ENCODE results near the gene TRPV2.

TRPV2 gene

DNA sequence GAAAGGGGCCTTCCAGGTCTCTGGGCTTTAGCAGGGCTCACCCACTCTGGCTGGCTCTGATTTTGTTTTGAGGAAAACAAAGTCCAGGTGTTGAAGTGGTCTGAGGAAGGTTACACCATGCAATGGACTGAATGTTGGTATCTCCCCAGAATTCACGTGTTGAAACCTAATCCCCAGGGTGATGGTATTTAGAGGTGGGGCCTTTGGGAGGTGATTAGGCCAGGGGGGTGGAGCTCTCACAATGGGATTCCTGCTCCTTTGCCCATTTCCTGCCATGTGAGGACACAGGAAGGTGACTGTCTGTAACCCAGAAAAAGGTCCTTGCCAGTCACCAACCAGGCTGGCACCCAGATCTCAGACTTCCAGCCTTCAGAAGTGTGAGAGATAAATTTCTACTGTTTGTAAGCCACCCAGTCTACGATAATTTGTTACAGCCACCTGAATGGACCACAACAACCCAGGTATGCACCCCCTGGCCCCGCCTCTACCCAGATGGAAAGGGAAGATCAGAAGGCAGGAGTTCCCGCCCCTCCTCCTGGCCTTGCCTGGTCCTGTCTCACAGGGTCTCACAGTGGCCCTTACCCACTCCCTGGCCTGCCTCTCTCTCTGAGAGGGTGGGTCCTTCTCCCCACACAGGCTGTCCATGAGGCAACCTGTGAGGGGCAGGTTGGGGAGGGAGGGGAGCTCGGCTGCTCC lies 44.6 kb downstream of the TRPV2 start:
- no peak for DNase-seq

DNA sequence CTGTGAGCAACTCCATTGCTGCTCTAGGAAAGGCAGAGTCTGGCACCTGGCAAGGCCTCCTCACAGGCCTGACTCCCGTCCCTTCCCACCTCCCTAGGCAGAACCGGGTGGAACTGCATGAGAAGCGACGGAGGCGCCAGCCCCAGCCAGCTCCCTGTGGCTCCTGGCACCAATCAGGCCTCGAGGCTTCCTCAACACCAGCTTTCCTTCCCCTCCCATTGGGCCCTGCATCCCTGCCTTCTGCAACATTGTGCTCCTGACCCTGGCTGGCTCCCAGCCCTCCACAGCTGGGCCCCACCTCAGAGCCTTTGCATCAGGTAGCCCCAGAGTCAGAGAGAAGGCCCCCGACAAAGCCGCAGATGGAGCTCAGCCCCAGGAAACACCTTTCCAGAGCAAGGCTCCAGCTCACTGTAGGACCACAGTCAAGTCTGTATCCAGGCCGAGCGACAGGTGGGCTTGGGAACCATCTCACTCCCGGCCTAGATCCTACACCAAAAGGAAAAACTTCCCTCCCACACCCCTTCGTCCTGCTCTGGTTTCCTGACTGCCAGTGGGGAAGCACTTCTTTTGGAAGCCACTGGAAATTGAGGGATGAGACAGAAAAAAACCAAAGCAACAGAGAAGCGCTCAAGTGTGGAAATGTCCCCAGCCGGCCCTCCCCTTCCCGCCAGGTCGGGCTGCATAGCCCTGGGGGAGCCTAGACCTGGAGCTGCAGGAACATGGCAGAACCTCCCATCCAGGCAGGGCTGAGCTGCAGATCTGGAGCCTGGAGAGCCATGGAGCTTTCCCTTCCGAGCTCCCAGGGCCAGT lies 45.6 kb downstream of the TRPV2 start:
- DNase-seq, result no peak

DNA sequence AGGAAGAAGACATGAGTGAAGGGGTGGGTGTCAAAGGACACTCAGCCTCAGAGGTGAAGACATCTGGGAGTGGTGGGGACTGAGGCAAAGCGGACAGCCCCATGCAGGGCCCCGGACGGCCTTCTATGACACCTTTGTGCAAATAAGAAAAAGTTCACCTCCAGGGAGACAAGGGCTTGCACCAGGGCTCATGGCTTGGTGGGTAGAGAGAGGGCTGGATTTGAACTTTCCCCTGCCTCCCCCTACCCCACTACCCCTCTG lies 46.2 kb downstream of the TRPV2 start:
- DNase-seq, result no peak

DNA sequence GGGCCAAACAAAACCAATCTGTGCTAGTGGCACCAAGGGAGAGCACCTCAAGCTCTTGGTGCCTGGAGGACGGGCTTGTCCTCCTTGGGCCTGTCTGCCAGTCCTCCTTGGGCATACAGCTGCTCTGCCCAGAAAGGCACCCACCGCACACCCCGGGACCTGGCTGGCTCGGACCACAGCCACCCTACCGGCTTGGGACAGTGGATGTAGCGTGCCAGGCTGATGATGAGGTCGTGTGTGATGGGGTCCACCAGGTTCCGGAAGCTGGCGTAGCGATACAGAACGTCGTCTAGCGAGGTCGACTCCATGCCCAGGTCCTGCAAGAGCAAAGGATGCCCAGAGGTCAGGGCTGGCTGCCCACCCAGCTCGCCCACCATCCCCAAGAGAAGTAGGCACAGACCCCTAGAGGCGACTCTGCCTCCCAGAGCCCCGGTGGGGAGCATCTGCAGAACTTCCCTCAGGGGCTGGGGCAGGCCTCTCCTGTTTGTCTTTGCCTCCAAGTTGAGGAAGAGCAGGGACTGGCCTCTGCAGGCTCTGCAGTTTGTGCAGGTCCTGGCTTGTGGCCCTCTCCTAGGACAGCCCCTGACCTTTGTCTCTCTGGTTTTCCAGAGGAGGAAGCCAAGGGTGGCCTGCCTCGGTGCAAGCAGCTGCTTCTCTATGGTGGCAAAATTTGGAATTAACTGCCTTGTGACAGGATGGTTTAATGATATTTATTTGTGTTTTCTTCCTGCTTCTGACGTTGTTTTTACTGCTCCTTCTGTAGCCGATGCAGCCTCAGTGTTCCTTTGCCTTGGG lies 46.9 kb downstream of the TRPV2 start:
- no peak for DNase-seq

DNA sequence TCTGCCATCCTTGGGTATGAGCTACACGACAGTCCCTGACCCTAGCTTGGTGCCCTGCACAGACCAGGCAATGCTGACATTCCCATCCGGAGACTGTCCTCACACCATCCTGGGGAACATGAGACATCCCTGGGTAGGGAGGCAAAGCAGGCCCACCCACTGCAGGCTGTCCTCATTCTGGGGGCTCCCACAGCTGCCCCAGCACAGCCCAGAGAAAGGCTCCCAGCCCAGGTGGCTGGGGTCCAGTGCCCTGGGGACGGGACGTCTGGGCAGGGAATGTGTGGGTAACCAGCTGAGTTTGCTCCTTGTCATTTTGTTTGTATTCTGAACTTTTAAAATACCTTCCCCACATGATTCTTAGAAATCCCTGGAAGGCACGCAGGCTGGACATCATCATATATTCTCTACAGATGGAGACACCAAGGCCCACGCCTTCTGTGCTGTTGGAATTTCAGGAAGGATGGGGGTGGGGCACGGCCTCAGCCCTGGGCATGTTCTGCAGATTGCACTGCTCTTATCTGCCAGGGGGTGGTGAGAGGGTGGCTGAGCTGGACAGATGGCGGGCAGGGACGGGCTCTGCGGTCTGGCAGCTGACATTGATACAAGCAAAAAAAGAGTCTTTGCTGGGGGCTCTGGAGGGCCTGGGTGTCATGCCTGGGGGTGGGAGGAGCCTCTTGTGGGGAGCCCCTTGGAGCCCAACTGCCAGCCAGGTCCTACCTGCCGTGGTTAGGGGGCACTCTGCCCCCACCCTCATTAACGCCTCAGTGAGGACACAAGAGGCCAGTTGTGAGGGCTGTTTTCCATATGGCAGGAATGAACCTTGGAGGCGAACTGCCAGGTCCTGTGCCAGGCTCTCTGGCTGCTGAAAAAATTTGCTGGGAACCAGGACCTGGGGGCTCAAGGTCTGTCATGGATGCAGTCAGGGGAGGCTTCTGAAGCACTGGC lies 48.3 kb downstream of the TRPV2 start:
- DNase-seq, result peak; percentile 92 to 96

DNA sequence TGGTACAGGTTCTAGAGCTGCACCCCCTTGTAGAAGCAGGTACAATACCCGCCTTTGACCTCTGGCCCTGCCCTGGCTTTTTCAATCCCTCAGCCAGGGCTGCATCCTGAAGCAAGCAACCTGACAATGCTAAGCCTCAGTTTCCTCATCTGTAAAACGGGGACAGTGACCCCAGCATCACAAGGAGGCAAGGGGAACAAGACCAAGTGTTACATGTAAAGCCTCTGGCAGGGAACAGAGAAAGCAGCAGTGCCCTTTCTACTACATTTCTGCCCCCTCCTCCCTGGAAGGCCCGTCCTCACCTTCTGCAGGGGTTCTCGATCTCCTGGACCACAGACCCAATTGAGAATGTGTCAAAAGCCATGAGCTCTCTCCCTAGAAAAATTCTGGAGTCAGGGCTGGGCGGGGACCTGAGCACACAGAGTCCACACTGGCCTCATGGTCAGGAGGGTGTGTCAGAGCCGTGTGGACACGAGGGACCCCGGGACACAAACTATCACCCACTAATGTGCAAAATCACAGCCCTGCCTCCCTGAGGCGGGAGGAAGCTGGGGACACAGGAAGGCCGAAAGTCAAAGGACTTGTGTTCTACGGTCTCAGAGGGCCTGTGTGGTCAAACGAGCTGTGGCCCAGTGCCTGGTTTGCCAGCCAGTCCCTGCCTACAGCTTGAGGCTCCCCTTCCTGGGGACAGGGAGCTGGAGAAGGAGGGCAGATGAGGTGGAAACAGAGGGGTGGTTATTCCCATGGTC lies 49.1 kb downstream of the TRPV2 start:
- no peak for DNase-seq

DNA sequence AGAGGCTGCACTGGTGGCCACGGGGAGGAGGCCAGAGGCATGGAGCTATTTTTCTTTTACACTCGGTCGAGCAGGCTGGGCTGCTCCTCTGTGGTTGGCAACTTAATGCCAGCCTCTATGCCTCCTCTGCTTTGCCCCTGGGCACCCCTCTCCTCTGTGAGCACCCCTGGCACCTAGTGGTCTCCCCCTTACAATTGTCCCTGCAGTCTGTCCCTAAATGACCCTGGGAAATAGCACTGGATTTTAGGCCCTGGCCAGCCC lies 49.6 kb downstream of the TRPV2 start:
- DNase-seq, result no peak

DNA sequence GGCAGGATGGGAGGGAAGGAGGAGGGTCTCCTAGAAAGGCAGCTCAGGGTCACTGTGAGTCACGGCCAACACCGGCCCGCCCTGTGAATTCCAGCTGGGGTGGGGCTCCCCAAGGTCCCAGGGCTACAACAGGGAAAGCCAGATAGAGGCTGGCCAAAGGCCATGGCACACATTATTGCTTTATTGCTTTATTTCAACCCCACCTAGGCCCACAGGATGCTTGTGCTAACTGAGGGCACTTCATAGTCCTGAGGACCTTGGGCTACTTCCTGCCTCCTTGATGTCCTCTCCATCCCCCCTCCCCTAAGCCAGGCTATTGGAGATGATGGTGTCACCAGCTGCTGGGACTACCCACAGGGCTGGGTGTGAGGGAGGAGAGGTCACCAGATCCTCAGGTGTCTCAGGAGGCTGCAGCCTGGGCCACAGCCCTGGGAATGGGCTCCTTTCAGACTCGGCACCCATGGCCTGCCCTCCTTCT lies 50.5 kb downstream of the TRPV2 start:
- DNase-seq, result no peak

DNA sequence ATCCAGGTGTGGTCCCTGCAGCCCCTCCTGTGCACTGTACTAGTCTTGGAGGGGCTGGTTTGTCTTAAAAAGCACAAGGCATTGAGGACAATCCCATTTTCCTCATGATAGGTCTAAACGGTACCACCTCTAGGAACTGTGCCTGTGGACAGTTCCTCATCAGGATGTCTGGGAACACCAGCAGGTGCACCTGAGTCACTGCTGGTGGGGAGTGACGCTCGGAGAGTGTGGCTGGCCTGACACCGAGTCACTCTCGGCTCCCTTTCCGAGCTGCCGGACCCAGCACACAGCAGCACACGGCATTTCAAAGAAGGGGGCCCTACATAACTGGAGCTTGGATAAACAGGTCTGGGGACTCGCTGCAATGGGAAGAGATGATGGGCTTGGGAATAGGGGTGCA lies 51.0 kb downstream of the TRPV2 start:
- DNase-seq, result no peak

DNA sequence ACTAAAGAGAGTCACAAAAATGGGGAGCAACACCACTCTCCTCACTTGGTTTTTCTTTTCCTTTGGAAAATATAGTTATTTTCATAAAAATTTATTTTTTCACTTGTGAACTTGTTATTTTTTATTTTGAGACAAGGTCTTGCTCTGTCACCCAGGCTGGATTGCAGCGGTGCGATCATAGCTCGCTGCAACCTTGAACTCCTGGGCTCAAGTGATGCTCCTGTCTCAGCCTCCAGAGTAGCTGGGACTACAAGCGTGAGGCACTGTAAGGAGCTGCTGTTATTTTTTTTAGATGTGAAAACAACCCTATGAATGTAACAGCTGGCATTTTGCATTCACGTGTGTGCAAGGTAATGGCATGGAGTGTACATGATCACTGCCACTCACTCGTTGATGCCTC lies 51.7 kb downstream of the TRPV2 start:
- no peak for DNase-seq

DNA sequence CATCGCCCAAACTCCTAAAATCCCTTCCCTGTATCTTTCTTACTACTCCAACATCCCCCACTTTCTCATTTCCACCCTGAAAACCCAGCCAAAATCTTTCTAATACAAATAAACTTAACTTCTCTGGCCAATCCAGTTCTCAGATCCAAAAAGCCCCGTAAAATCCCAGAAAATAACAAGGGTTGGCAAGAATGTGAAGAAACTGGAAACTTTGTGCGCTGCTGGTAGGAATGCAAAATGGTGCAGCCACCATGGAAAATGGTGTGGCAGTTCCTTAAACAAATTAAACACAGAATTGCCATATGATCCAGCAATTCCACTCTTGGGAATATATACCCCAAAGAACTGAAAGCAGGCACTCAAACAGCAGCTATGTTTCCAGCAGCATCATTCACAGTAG lies 52.5 kb downstream of the TRPV2 start:
- DNase-seq, result no peak

DNA sequence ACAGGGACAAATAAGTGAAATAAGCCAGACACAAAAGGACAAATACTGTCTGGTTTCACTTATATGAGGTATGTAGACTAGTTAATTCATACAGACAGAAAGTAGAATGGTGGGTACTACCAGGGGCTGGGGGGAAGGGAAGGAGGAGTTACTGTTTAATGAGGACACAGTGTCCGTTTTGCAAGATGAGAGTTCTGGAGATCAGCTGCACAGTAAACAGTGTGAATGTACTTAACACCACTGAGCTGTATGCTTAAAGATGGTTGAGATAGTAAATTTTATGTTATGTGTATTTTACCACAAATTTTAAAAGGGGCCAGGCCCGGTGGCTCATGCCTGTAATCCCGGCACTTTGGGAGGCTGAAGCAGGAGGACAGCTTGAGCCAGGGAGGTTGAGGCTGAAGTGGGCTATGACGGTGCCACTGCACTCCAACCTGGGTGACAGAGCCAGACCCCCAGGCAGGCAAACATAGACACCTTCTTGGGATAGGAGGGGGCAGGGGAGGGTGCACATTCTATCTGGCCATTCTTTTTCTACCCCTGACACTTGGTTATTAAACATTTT lies 53.1 kb downstream of the TRPV2 start:
- DNase-seq, result no peak

DNA sequence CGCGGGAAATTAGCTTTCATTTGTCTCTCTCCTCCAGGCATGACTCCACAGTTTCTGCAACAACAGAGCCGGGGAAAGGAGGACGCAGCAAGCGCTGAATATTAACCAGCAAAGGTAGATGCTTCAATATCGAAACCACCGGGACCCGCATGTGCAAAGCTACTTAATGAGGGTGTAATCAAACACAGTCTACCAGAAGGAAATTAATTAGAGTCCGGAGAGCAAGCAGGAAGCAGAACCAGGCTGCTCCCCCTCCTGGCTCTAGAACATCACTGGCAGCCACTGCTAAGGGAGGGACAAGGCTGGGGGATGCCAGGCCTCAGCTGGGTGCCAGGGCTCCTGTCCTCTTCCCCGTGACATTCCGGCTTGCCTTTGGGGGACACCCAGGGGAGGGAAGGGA lies 54.9 kb downstream of the TRPV2 start:
- no peak for DNase-seq

DNA sequence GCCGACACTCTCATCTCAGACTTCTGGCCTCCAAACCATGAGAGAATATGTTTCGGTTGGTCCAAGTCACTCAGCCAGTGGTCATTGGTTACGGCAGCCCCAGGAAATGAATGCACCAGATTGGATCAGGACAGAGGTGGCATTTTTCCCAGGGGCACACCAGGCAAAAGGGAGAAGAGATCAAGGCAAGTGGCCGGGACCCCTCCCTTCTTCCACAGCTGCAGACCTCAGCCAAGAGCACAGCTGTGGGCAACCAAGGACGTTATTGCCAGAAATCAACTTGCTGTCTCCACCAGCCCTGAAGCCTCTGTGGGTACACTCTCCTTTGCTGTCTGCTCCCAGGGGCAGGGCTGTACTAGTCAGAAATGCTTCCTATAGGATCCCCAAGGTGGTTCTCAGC lies 55.9 kb downstream of the TRPV2 start:
- no peak for DNase-seq

DNA sequence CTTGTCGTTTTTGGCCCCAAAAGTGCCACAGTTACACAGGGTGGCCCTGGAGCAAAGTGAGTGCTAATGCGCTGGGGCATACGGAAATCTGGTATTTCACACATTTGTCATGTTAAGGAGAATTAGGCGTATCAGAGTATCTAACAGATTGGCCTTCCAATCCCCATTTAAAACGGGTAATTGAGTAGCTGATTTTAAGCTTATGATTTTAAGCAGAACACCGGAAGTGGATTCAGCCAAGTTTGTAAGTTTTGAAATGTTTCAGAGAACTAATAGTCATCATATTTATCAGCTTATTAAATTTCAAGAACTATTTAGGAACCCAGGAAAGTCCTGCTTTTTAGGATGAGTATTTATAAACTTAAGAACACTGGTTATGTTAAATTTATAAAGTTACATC lies 57.2 kb downstream of the TRPV2 start:
- DNase-seq, result no peak

DNA sequence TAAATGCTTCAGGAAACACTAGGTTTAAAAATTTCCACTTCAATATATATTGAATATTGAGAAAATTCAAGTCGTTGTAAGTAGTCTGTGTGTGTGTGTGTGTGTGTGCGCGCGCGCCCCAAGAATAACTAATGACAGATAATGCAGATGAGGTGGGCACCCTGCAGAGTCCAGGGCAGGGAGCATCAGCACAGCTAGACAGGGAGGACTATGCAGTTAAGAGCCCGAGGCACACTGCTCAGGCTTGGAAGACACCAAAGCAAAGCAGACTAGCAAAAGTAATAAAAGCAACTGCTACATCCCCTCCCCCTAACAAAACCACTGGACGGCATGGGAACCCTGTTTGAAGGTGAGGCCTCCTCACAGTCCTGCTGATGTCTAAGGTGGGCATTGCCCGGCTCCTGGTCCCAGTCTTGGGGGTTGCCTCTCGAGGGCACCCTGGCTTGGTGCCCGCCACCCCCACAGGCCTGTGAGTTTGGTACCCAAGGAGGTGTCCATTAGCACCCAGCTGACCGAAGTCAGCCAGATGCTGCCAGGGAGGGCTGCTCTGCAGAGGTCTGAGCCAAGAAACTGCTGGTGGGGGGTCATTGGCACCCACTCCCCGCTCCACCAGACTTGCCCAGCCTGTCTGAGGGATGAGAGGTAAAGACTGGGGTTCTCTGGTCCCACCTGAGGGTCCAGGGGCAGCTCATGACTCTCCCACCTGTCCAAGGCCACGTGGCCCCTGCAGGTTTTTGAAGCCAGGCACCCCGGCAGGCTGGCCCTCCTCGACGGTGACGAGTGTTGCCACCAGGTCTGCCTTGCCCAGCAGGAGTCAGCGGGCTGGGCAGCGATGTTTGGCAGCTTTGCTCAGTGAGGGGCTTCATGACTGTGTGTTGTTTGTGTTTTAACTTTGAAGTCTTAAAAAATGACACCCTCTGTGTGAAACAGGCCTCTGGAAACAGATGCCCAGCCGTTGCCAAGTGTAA lies 58.0 kb downstream of the TRPV2 start:
- DNase-seq, result no peak

DNA sequence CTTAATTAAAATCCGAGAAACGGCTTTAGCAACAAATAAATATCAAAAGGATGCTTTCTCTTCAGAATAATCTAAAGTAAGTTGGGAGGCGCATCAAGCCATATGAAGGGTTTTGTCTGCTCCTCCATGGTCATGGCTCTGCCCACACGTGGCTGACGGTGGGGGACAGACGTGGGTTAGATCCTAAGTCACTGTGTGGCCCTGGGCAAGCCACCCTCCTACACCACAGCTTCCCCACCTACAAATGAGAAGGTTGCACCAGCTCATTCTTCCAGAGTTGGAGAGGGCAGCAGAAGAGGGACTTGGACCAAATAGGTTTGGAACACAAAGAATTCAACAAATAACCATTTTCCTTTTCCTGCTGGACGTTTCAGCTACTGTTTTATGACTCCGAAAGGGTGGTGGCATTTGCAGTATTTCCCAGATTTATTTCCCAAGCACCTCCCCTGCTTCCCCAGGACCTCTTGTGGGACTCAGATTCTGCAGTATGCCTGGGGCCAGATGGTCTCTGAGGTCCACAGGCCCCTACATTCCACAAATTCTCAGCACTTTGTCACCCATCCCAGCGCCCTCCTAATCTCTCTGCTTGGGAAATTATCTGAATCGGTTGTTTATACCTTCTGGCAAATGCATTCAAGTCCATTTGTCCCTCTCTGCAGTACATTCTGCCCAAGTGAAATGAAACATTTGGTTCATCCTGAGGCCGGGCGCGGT lies 58.8 kb downstream of the TRPV2 start:
- no peak for DNase-seq

DNA sequence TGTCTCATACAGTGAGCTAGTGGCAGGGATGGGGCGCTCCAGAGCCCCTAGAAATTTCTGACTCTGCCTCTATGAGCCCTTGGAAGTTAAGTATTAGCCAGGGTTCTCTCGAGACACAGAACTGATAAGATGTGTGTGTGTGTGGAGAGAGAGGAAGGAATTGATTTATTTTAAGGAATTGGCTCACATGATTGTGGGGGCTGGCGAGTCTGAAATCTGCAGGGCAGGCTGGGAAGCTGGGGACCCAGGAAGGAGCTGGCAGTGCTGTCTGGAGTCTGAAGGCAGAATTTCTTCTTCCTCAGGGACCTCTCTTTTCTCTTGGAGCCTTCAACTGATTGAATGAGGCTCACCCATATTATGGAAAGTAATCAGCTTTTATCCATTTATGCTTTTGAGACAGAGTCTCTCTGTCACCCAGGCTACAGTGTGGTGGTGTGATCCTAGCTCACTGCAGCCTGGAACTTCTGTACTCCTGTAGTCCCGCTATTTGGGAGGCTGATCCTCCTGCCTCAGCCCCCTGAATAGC lies 59.9 kb downstream of the TRPV2 start:
- DNase-seq, result no peak

DNA sequence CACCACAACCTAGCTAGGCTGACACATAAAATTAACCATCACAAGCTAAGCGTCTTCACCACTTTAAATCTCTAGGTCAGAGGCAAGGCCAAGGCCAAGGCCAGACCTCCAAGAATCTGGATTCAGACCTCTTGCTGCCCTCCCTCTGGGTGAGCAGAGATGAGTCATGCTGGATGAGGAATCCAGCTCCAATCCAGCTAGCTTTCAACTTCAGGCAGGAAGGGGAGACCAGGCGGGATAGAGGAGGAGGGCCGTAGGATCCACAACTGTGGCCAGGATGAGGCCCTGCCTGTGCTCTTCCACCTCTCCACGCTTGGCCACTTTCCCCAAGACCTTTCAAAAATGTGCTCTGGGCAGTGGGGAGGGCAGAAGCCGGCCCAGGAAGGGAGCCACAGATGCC lies 61.9 kb downstream of the TRPV2 start:
- no peak for DNase-seq

DNA sequence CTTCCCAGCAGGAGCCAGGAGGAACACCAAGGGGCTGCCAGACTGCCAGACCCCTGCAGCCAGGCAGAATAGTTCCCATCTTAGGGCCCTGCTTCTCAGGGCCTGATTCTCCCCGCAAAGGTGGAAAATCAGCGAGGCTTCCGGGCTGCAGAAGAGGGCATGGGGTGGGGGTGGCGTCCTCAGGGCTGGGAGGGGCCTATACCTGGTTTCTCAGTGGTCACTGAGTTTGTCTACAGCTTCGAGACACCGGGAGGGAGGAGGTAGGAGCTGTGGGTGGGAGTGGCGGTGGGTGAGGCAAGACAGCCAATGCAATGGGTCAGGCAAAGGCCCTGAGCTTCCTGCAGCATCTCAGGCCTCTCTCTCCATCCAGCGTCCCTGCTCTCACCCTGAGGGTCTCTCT lies 62.3 kb downstream of the TRPV2 start:
- DNase-seq, result no peak

All from NCI-H524 (cell line).